Measurements from ENCODE around the gene LRCH4. TPM values are rescaled to one million over a fixed set of nuclear protein-coding genes. Genes with fewer than 3 reads are reported as not detected.
A peak's percentile ranks its signal among the peaks of the same experiment; 100 is the strongest.

Gene LRCH4
- polyA plus RNA-seq, 1 donor (not counting 4 experiments of a cell fraction or from before 2014, with no cell fraction given) = 4.9 TPM

GRCh38 chr7:100563809-100564400 is 22.0 kb downstream of the LRCH4 start:
- H3K9ac ChIP-seq (ENCODE audit: control insufficient read depth, extremely low read depth, insufficient read depth, low read length) = no peak overlapping the region
- H3K9me1 ChIP-seq (ENCODE audit: control insufficient read depth, extremely low read depth, insufficient read depth, low read length) = no peaks in the 10 kb centered on the region
- H3K4me1 ChIP-seq (ENCODE audit: control insufficient read depth, extremely low read depth, insufficient read depth, low read length) = no peaks in the 10 kb centered on the region
- H3K4me2 ChIP-seq (ENCODE audit: control insufficient read depth, extremely low read depth, insufficient read depth, low read depth, low read length) = no peak overlapping the region
- H3K27me3 ChIP-seq (ENCODE audit: control insufficient read depth, extremely low read depth, insufficient read depth, low read length) = no peaks in the 10 kb centered on the region
- H3K36me3 ChIP-seq (ENCODE audit: control insufficient read depth in 2 of 2, extremely low read depth in 1 of 2, insufficient read depth in 2 of 2, low read length in 2 of 2) = no peaks in the 10 kb centered on the region
- no peak overlapping the region for H3K4me3 ChIP-seq (ENCODE audit: control insufficient read depth in 2 of 3, extremely low read depth in 1 of 3, insufficient read depth in 2 of 3, low read depth in 1 of 3, low read length in 3 of 3)
- H3K79me2 ChIP-seq (ENCODE audit: control insufficient read depth, insufficient read depth, low read length) = no peaks in the 10 kb centered on the region
- no peak overlapping the region for H2AFZ ChIP-seq (ENCODE audit: control insufficient read depth, low read length)
- no peak overlapping the region for H3K27ac ChIP-seq (ENCODE audit: control insufficient read depth, insufficient read depth, low read length)
- peak; percentile 92 to 98 (median 98) for TF ChIP-seq CTCF (optimal IDR thresholded peaks at IDR 0.05 in 1 of 3, IDR thresholded peaks at IDR 0.05 in 1 of 3, conservative IDR thresholded peaks at IDR 0.05 in 1 of 3; ENCODE audit: extremely low read depth in 1 of 3, insufficient read depth in 2 of 3, low read length in 3 of 3)
- no peak for TF ChIP-seq EZH2 (IDR thresholded peaks at IDR 0.05; ENCODE audit: low read length)
- dilution Hi-C loops (cut with MboI; ENCODE audit: extremely low pct_ligation_motif_present, low sequenced_read_pairs) = no loop called here
- H4K20me1 ChIP-seq (ENCODE audit: control insufficient read depth, extremely low read depth, insufficient read depth, low read length) = no peaks in the 10 kb centered on the region
- FAIRE-seq = peak; percentile 26
- no peak for DNase-seq (ENCODE audit: low read depth, low spot score)
- no peaks in the 10 kb centered on the region for H3K9me3 ChIP-seq (ENCODE audit: control insufficient read depth, low read depth, low read length)

- Histone ChIP-seq H3K9me1 (ENCODE audit: control insufficient read depth, extremely low read depth, insufficient read depth, low read length) (no peaks in the 10 kb centered on the region), H3K9me3 (ENCODE audit: control insufficient read depth, low read depth, low read length) (no peaks in the 10 kb centered on the region), H3K27me3 (ENCODE audit: control insufficient read depth, extremely low read depth, insufficient read depth, low read length) (no peaks in the 10 kb centered on the region), H3K4me1 (ENCODE audit: control insufficient read depth, extremely low read depth, insufficient read depth, low read length) (no peaks in the 10 kb centered on the region), H3K27ac (ENCODE audit: control insufficient read depth, insufficient read depth, low read length) (no peak overlapping the region), H3K9ac (ENCODE audit: control insufficient read depth, extremely low read depth, insufficient read depth, low read length) (no peak overlapping the region), H2AFZ (ENCODE audit: control insufficient read depth, low read length) (no peak overlapping the region), H3K4me2 (ENCODE audit: control insufficient read depth, extremely low read depth, insufficient read depth, low read depth, low read length) (no peak overlapping the region), H3K4me3 (ENCODE audit: control insufficient read depth in 2 of 3, extremely low read depth in 1 of 3, insufficient read depth in 2 of 3, low read depth in 1 of 3, low read length in 3 of 3) (no peak overlapping the region), H3K79me2 (ENCODE audit: control insufficient read depth, insufficient read depth, low read length) (no peaks in the 10 kb centered on the region), H3K36me3 (ENCODE audit: control insufficient read depth in 2 of 2, extremely low read depth in 1 of 2, insufficient read depth in 2 of 2, low read length in 2 of 2) (no peaks in the 10 kb centered on the region), H4K20me1 (ENCODE audit: control insufficient read depth, extremely low read depth, insufficient read depth, low read length) (no peaks in the 10 kb centered on the region)
- DNase-seq (ENCODE audit: low read depth, low spot score) (no peak), FAIRE-seq (no peak)
- dilution Hi-C loops (cut with MboI; ENCODE audit: extremely low pct_ligation_motif_present, low sequenced_read_pairs) = no loop called here
- no peak for TF ChIP-seq CTCF (optimal IDR thresholded peaks at IDR 0.05 in 1 of 3, IDR thresholded peaks at IDR 0.05 in 1 of 3, conservative IDR thresholded peaks at IDR 0.05 in 1 of 3; ENCODE audit: extremely low read depth in 1 of 3, insufficient read depth in 2 of 3, low read length in 3 of 3)
- no peak for TF ChIP-seq EZH2 (IDR thresholded peaks at IDR 0.05; ENCODE audit: low read length)
Measured at GRCh38 chr7:100563100-100563564, 22.8 kb downstream of the LRCH4 start.

All from keratinocyte (primary cell).